Measurements from ENCODE around the gene PTPRF.

The PTPRF gene

GRCh38 chr1:43648876-43649477 is 118.3 kb downstream of the PTPRF start:
- Histone ChIP-seq H3K4me3 (ENCODE audit: low read length in 2 of 2) (peak overlapping the region; percentile 76 to 81), H4K91ac (ENCODE audit: low read depth, low read length, poor library complexity) (no peak overlapping the region), H3K23ac (ENCODE audit: low read depth, low read length, poor library complexity) (no peak overlapping the region), H2BK15ac (ENCODE audit: low read length) (no peak overlapping the region), H3K14ac (ENCODE audit: low read length) (no peak overlapping the region), H2BK12ac (ENCODE audit: low read length) (no peak overlapping the region), H3K27me3 (ENCODE audit: control insufficient read depth in 3 of 3, insufficient read depth in 3 of 3, low read depth in 1 of 3, low read length in 3 of 3) (no peaks in the 10 kb centered on the region), H3K4ac (ENCODE audit: low read length) (no peak overlapping the region), H3K18ac (ENCODE audit: low read length) (peak overlapping the region; percentile 73), H2BK120ac (ENCODE audit: low read depth, low read length) (no peak overlapping the region), H3K36me3 (replicated peaks in 1 of 2; ENCODE audit: control insufficient read depth in 2 of 2, insufficient read depth in 2 of 2, low read length in 2 of 2) (peaks cover 7 to 14% of the 10 kb centered on the region in 2 donors), H4K8ac (ENCODE audit: low read depth, low read length) (no peak overlapping the region), H2AK5ac (ENCODE audit: low read depth, low read length) (no peak overlapping the region), H3K9ac (ENCODE audit: low read depth, low read length, poor library complexity) (no peak overlapping the region), H3K27ac (replicated peaks; ENCODE audit: low read length) (peak overlapping the region; percentile 68), H2BK5ac (ENCODE audit: low read length) (peak overlapping the region; percentile 21), H2AFZ (ENCODE audit: low read length) (peak overlapping the region; percentile 94), H3K4me1 (ENCODE audit: control insufficient read depth in 2 of 2, insufficient read depth in 1 of 2, low read depth in 1 of 2, low read length in 2 of 2) (peaks cover 5 to 6% of the 10 kb centered on the region in 2 donors), H3K79me1 (ENCODE audit: low read depth, low read length) (peaks cover 3% of the 10 kb centered on the region), H3K4me2 (ENCODE audit: insufficient read depth, low read length, poor library complexity, severe bottlenecking) (peak overlapping the region; percentile 77), H3K9me3 (replicated peaks in 1 of 2; ENCODE audit: control insufficient read depth in 2 of 2, insufficient read depth in 1 of 2, low read depth in 1 of 2, low read length in 2 of 2) (no peaks in the 10 kb centered on the region)
- no CpG with 5 or more reads among the region's 19 CpGs for WGBS, 2 donors (ENCODE audit: extremely low coverage in 2 of 2, insufficient read length in 2 of 2, insufficient replicate concordance in 1 of 2)
- no peak for DNase-seq (ENCODE audit: low spot score)

- H3K9ac ChIP-seq (ENCODE audit: low read depth, low read length, poor library complexity) = peak overlapping the region; percentile 97
- peak overlapping the region; percentile 94 for H2AFZ ChIP-seq (ENCODE audit: low read length)
- no CpG with 5 or more reads among the region's 33 CpGs for WGBS, 2 donors (ENCODE audit: extremely low coverage in 2 of 2, insufficient read length in 2 of 2, insufficient replicate concordance in 1 of 2)
- peak overlapping the region; percentile 76 to 96 for H3K4me3 ChIP-seq (ENCODE audit: low read length in 2 of 2)
- no peak overlapping the region for H4K91ac ChIP-seq (ENCODE audit: low read depth, low read length, poor library complexity)
- H4K8ac ChIP-seq (ENCODE audit: low read depth, low read length) = no peak overlapping the region
- H3K36me3 ChIP-seq (replicated peaks in 1 of 2; ENCODE audit: control insufficient read depth in 2 of 2, insufficient read depth in 2 of 2, low read length in 2 of 2) = peaks cover 11 to 29% of the 10 kb centered on the region in 2 donors
- H3K23ac ChIP-seq (ENCODE audit: low read depth, low read length, poor library complexity) = peak overlapping the region; percentile 100
- H3K18ac ChIP-seq (ENCODE audit: low read length) = peak overlapping the region; percentile 98
- no peak overlapping the region for H2BK15ac ChIP-seq (ENCODE audit: low read length)
- peak overlapping the region; percentile 92 for H3K27ac ChIP-seq (replicated peaks; ENCODE audit: low read length)
- H2AK5ac ChIP-seq (ENCODE audit: low read depth, low read length) = peak overlapping the region; percentile 74
- no peak overlapping the region for H2BK12ac ChIP-seq (ENCODE audit: low read length)
- no peak overlapping the region for H2BK120ac ChIP-seq (ENCODE audit: low read depth, low read length)
- DNase-seq (ENCODE audit: low spot score) = peak; percentile 98
- no peaks in the 10 kb centered on the region for H3K27me3 ChIP-seq (ENCODE audit: control insufficient read depth in 3 of 3, insufficient read depth in 3 of 3, low read depth in 1 of 3, low read length in 3 of 3)
- H3K9me3 ChIP-seq (replicated peaks in 1 of 2; ENCODE audit: control insufficient read depth in 2 of 2, insufficient read depth in 1 of 2, low read depth in 1 of 2, low read length in 2 of 2) = no peaks in the 10 kb centered on the region
- H3K14ac ChIP-seq (ENCODE audit: low read length) = no peak overlapping the region
- peak overlapping the region; percentile 74 for H3K4me2 ChIP-seq (ENCODE audit: insufficient read depth, low read length, poor library complexity, severe bottlenecking)
- peak overlapping the region; percentile 21 for H2BK5ac ChIP-seq (ENCODE audit: low read length)
- H3K4me1 ChIP-seq (ENCODE audit: control insufficient read depth in 2 of 2, insufficient read depth in 1 of 2, low read depth in 1 of 2, low read length in 2 of 2) = peaks cover 5 to 6% of the 10 kb centered on the region in 2 donors
- H3K79me1 ChIP-seq (ENCODE audit: low read depth, low read length) = peaks cover 3% of the 10 kb centered on the region
- H3K4ac ChIP-seq (ENCODE audit: low read length) = no peak overlapping the region
Observed at GRCh38 chr1:43650310-43651085, 119.8 kb downstream of the PTPRF start.

- no CpG with 5 or more reads among the region's 6 CpGs for WGBS, 2 donors (ENCODE audit: extremely low coverage in 2 of 2, insufficient read length in 2 of 2, insufficient replicate concordance in 1 of 2)
- Histone ChIP-seq H2AK5ac (ENCODE audit: low read depth, low read length) (no peak overlapping the region), H3K9me3 (replicated peaks in 1 of 2; ENCODE audit: control insufficient read depth in 2 of 2, insufficient read depth in 1 of 2, low read depth in 1 of 2, low read length in 2 of 2) (no peaks in the 10 kb centered on the region), H3K79me1 (ENCODE audit: low read depth, low read length) (peaks cover 3% of the 10 kb centered on the region), H3K14ac (ENCODE audit: low read length) (no peak overlapping the region), H2AFZ (ENCODE audit: low read length) (no peak overlapping the region), H3K4me2 (ENCODE audit: insufficient read depth, low read length, poor library complexity, severe bottlenecking) (peak overlapping the region; percentile 74), H3K4ac (ENCODE audit: low read length) (no peak overlapping the region), H2BK15ac (ENCODE audit: low read length) (no peak overlapping the region), H2BK12ac (ENCODE audit: low read length) (no peak overlapping the region), H3K27ac (replicated peaks; ENCODE audit: low read length) (no peak overlapping the region), H3K18ac (ENCODE audit: low read length) (no peak overlapping the region), H4K91ac (ENCODE audit: low read depth, low read length, poor library complexity) (no peak overlapping the region), H3K4me3 (ENCODE audit: low read length in 2 of 2) (peak overlapping the region; percentile 70 to 76), H3K36me3 (replicated peaks in 1 of 2; ENCODE audit: control insufficient read depth in 2 of 2, insufficient read depth in 2 of 2, low read length in 2 of 2) (peaks cover 14 to 36% of the 10 kb centered on the region in 2 donors), H3K9ac (ENCODE audit: low read depth, low read length, poor library complexity) (no peak overlapping the region), H3K23ac (ENCODE audit: low read depth, low read length, poor library complexity) (no peak overlapping the region), H3K4me1 (ENCODE audit: control insufficient read depth in 2 of 2, insufficient read depth in 1 of 2, low read depth in 1 of 2, low read length in 2 of 2) (peaks cover 5 to 6% of the 10 kb centered on the region in 2 donors), H3K27me3 (ENCODE audit: control insufficient read depth in 3 of 3, insufficient read depth in 3 of 3, low read depth in 1 of 3, low read length in 3 of 3) (no peaks in the 10 kb centered on the region), H2BK5ac (ENCODE audit: low read length) (no peak overlapping the region), H2BK120ac (ENCODE audit: low read depth, low read length) (no peak overlapping the region), H4K8ac (ENCODE audit: low read depth, low read length) (no peak overlapping the region)
- DNase-seq (ENCODE audit: low spot score) = no peak
Observed at GRCh38 chr1:43651188-43651587, 120.5 kb downstream of the PTPRF start.

- peaks cover 3% of the 10 kb centered on the region for H3K79me1 ChIP-seq (ENCODE audit: low read depth, low read length)
- no peak overlapping the region for H3K27ac ChIP-seq (replicated peaks; ENCODE audit: low read length)
- H3K4me3 ChIP-seq (ENCODE audit: low read length in 2 of 2) = peak overlapping the region in 1 of 2 donors; percentile 76
- no peak overlapping the region for H2BK12ac ChIP-seq (ENCODE audit: low read length)
- no peak overlapping the region for H2BK15ac ChIP-seq (ENCODE audit: low read length)
- peaks cover 5 to 6% of the 10 kb centered on the region in 2 donors for H3K4me1 ChIP-seq (ENCODE audit: control insufficient read depth in 2 of 2, insufficient read depth in 1 of 2, low read depth in 1 of 2, low read length in 2 of 2)
- H3K4me2 ChIP-seq (ENCODE audit: insufficient read depth, low read length, poor library complexity, severe bottlenecking) = no peak overlapping the region
- no peak overlapping the region for H2AFZ ChIP-seq (ENCODE audit: low read length)
- no peak overlapping the region for H2BK5ac ChIP-seq (ENCODE audit: low read length)
- no peak overlapping the region for H2BK120ac ChIP-seq (ENCODE audit: low read depth, low read length)
- no peak overlapping the region for H3K18ac ChIP-seq (ENCODE audit: low read length)
- no peak for DNase-seq (ENCODE audit: low spot score)
- no peaks in the 10 kb centered on the region for H3K9me3 ChIP-seq (replicated peaks in 1 of 2; ENCODE audit: control insufficient read depth in 2 of 2, insufficient read depth in 1 of 2, low read depth in 1 of 2, low read length in 2 of 2)
- H3K27me3 ChIP-seq (ENCODE audit: control insufficient read depth in 3 of 3, insufficient read depth in 3 of 3, low read depth in 1 of 3, low read length in 3 of 3) = no peaks in the 10 kb centered on the region
- H4K91ac ChIP-seq (ENCODE audit: low read depth, low read length, poor library complexity) = no peak overlapping the region
- WGBS, 2 donors (ENCODE audit: extremely low coverage in 2 of 2, insufficient read length in 2 of 2, insufficient replicate concordance in 1 of 2) = no CpG with 5 or more reads among the region's 3 CpGs
- no peak overlapping the region for H3K23ac ChIP-seq (ENCODE audit: low read depth, low read length, poor library complexity)
- no peak overlapping the region for H3K9ac ChIP-seq (ENCODE audit: low read depth, low read length, poor library complexity)
- no peak overlapping the region for H3K14ac ChIP-seq (ENCODE audit: low read length)
- no peak overlapping the region for H3K4ac ChIP-seq (ENCODE audit: low read length)
- H4K8ac ChIP-seq (ENCODE audit: low read depth, low read length) = no peak overlapping the region
- no peak overlapping the region for H2AK5ac ChIP-seq (ENCODE audit: low read depth, low read length)
- peaks cover 14 to 43% of the 10 kb centered on the region in 2 donors for H3K36me3 ChIP-seq (replicated peaks in 1 of 2; ENCODE audit: control insufficient read depth in 2 of 2, insufficient read depth in 2 of 2, low read length in 2 of 2)
Observed at GRCh38 chr1:43651902-43652301, 121.2 kb downstream of the PTPRF start.
